Mucosa of descending colon (tissue), 3 donors: ENCODE results near the gene ABTB2. TPM values are rescaled to one million over a fixed set of nuclear protein-coding genes. Genes with fewer than 3 reads are reported as not detected.

Source experiments
- ATAC-seq: fragments of 200-7000 bp; cut with Tn5 transposase; one replicate; pipeline ENCODE4 v1.9.1; 2020; ENCODE audit warnings: mild to moderate bottlenecking, moderate library complexity
- DNase-seq, 3 donors: peaks; one replicate each; pipeline ENCODE4 v3.0.0-alpha.2; 2020
- H3K36me3 ChIP-seq: fragments of 200-600 bp; one replicate; pipeline ENCODE4 v1.8.0; 2021; ENCODE audit warnings: low read depth, mild to moderate bottlenecking
- H3K4me1 ChIP-seq: fragments of 200-600 bp; one replicate; pipeline ENCODE4 v1.8.0; 2021; ENCODE audit warnings: low read depth, mild to moderate bottlenecking
- H3K4me3 ChIP-seq: fragments of 200-600 bp; one replicate; pipeline ENCODE4 v1.8.0; 2021; ENCODE audit warnings: mild to moderate bottlenecking
- H3K9me3 ChIP-seq: fragments of 200-600 bp; one replicate; pipeline ENCODE4 v1.8.0; 2021; ENCODE audit warnings: mild to moderate bottlenecking
- intact Hi-C, 2 donors: fragments of 100-400 bp; cut with DNase I in 1 of 2; cut with micrococcal nuclease in 1 of 2; formaldehyde crosslinking; loops; one replicate each; pipeline versions ENCODE4 v1.11.0 to v1.11.1; 2022; cut with DNase I, micrococcal nuclease
- total RNA-seq, 3 donors: library from RNA; stranded (reverse); fragmentation: NEBNext Ultra II Directional in 2 of 3; extraction: Animal tissue kit (Norgen Biotek cat#: 25700) in 2 of 3; gene quantifications; one replicate each; pipeline versions ENCODE4 v1.2.1 to v1.2.4, GENCODE V29; 2021 to 2023
- TF ChIP-seq, protein P1 (sequence below): fragments of 200-600 bp; IDR thresholded peaks from one replicate; pipeline ENCODE4 v1.8.0; 2022; ENCODE audit warnings: antibody characterized with exemption, mild to moderate bottlenecking
- donor health status: DM: no; HTN: no; CAD: no; lungs with moderate emphysema.
- donor health status: DM: no; HTN: no; CAD: no.
- donor health status: DM: no; HTN: yes; CAD: no.

The ABTB2 gene
- total RNA-seq, 3 donors from 2014 or later, result 12.8 to 16.8 (median 14.3) TPM

DNA sequence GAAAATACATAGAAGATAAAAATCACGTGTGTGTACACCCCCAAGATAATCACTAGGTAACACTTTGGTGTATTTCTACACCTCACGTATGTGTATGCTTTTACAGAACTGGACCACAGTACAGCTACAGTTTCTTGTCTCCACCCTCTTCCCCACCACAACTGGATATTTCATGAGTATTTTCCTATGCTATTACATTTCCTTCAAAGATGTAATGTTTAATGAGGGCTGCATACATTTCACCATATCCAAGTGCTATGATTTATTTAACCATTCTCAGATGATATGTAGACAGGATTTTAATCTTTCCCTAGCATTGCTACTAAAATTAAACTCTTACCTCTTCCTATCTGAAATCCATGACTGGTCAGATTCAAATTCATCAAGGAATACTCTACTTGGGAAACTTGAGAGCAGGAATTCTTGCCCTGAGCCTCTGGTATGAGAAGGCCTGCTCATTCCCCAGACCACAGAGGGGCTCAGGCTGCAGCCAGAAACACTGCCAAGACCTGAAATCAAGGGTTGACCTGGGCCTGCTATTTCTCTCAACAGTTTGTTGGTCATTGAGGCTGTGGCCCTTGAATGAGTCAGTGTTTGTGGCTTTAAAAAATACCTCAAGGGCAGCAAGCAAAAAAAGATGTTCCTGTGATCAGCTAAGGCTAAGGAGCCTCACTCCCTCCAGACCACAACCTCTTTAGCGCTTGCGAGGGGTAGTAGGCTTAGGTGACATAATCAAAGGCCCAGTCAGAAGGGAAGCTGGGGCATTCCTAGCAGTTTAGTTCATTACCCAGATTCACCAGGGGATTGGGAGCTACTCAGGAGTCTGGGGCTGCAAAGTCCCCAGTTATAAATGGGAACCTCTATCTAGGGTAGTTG, 55.5 kb downstream of the ABTB2 start:
- Histone ChIP-seq H3K36me3 (no peaks in the 10 kb centered on the region), H3K4me1 (no peaks in the 10 kb centered on the region), H3K4me3 (no peak overlapping the region), H3K9me3 (no peaks in the 10 kb centered on the region)
- intact Hi-C loops, result no loop called here
- DNase-seq, result no peak
- TF ChIP-seq, protein P1, sequence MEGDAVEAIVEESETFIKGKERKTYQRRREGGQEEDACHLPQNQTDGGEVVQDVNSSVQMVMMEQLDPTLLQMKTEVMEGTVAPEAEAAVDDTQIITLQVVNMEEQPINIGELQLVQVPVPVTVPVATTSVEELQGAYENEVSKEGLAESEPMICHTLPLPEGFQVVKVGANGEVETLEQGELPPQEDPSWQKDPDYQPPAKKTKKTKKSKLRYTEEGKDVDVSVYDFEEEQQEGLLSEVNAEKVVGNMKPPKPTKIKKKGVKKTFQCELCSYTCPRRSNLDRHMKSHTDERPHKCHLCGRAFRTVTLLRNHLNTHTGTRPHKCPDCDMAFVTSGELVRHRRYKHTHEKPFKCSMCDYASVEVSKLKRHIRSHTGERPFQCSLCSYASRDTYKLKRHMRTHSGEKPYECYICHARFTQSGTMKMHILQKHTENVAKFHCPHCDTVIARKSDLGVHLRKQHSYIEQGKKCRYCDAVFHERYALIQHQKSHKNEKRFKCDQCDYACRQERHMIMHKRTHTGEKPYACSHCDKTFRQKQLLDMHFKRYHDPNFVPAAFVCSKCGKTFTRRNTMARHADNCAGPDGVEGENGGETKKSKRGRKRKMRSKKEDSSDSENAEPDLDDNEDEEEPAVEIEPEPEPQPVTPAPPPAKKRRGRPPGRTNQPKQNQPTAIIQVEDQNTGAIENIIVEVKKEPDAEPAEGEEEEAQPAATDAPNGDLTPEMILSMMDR, result no peak
- no peak for ATAC-seq

DNA sequence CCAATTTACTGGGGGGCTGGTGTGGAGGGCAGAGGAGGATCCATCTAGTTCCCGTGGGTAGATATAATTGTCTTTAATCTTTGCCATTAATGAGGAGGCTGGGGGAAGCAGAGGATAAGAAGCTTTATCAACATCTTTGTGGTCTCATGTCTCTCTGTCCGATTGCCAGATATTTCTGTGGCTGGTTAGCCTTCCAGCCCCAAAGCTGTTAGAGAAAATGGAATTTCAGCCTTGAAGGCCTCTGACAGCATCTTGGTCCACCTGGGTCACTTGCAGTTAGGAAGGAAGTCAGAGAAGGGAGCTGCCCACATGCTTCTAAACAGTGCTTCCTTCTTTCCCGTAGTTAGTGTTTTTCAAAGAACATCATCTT, 56.9 kb downstream of the ABTB2 start:
- Histone ChIP-seq H3K4me1 (no peaks in the 10 kb centered on the region), H3K4me3 (no peak overlapping the region), H3K36me3 (no peaks in the 10 kb centered on the region), H3K9me3 (no peaks in the 10 kb centered on the region)
- TF ChIP-seq, protein P1, result no peak
- no peak for ATAC-seq
- DNase-seq, result no peak
- intact Hi-C loops, result no loop called here

DNA sequence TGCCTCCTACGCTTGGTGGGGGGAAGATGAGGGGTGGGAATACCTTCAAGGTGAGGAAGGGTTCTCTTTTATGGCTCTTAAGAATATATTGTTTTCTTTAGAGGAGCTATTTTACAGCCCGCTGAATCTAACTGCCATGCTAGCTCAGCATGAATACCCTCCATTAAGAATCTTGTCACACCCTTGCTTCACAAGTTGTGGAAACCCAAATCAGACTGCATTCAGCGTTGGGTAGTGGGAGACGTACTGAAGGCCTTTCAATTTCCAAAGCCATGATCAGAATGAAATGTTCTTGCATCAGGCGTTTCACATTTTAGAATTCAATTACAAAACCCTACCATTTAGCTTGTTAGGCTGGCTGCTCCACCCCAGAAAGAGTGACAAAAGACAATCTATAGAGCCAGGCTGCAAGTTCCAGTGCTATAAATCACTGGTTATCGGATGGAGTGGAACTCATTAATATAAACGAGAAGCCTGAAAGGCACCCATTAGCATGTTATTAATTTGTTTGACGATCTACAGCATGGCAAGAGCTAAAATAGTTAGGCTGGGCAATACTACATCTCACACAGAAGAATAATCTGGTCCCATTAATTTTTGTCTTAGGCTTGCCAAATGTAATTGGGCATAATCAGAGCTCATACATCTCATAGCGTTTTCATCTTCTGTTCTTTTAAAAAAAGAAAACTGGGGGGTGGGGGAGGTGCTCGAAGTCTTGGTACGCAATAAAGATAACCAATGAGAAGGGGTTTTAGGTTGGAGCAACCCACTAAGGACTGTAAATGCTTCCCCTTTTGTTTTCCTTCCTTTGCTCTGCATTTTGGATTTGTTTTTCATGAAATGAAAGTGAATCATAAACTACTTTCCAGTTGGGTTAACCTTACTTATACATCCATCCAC, 57.5 kb downstream of the ABTB2 start:
- no peak overlapping the region for H3K4me3 ChIP-seq
- H3K36me3 ChIP-seq, result no peaks in the 10 kb centered on the region
- DNase-seq (no peak), ATAC-seq (no peak)
- intact Hi-C loops, result no loop called here
- H3K4me1 ChIP-seq, result no peaks in the 10 kb centered on the region
- H3K9me3 ChIP-seq, result no peaks in the 10 kb centered on the region
- TF ChIP-seq, protein P1, result no peak

DNA sequence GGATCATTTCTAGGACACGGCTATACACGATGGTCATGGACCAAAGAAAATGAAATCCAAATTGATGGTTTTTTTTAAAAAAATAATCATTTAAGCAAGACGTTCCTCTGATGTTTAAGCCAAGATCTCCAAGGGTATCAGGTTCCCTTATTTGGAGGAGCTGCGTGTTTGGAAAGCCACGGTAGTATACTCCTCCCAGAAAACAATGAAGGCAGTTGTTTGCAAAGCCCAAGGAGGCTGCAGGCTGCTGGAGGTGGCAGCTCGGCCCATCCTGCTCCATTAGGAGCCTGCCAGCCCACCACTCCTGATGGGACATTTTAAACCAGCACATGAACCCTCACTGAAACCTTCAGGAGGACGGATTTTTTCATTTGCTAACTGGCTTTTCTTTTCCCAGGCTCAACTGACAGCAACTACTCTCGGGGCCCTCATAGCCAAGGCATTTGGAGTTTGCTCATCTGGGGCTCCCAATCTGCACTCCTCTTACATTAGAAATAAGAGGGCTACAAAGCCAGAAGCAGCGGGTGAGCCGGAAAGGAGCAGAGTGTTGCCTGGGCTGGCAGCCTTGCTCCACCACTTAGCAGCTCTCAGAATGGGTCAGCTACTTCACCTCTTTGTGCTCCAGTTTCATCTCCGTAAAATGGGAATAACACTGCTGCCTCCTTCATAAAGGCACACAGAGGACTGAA, 58.4 kb downstream of the ABTB2 start:
- intact Hi-C loops, result no loop called here
- H3K4me1 ChIP-seq, result no peaks in the 10 kb centered on the region
- no peaks in the 10 kb centered on the region for H3K36me3 ChIP-seq
- DNase-seq (no peak), ATAC-seq (no peak)
- TF ChIP-seq, protein P1, result no peak
- no peaks in the 10 kb centered on the region for H3K9me3 ChIP-seq
- no peak overlapping the region for H3K4me3 ChIP-seq

DNA sequence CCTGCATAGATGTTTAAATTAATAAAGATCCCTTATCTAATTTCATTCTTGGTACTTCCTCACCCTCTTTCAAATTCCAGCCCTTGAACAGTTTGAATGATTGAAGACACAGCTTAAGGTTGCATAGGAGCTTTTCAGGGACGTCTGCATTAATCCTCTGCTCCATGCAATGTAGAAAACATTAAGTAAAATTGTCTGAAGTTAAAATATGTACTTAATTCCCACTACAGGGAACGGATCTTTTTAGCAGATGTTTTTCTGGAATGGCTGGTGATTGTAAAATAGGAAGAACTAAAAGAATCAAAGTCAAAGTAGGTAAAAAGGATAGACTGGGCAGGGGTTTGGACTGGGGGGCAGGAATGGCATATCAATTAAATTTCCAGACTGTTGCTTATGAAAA, 58.9 kb downstream of the ABTB2 start:
- Histone ChIP-seq H3K4me1 (no peaks in the 10 kb centered on the region), H3K36me3 (no peaks in the 10 kb centered on the region), H3K4me3 (no peak overlapping the region), H3K9me3 (no peaks in the 10 kb centered on the region)
- ATAC-seq (no peak), DNase-seq (no peak)
- TF ChIP-seq, protein P1, result no peak
- intact Hi-C loops, result no loop called here
